ENCODE measurements around the gene SP1.
"Not testable (repeated sequence)": the region's sequence is repeated elsewhere in the genome, so short reads cannot be mapped to it uniquely, and the experiment has no call there.

Gene SP1

DNA sequence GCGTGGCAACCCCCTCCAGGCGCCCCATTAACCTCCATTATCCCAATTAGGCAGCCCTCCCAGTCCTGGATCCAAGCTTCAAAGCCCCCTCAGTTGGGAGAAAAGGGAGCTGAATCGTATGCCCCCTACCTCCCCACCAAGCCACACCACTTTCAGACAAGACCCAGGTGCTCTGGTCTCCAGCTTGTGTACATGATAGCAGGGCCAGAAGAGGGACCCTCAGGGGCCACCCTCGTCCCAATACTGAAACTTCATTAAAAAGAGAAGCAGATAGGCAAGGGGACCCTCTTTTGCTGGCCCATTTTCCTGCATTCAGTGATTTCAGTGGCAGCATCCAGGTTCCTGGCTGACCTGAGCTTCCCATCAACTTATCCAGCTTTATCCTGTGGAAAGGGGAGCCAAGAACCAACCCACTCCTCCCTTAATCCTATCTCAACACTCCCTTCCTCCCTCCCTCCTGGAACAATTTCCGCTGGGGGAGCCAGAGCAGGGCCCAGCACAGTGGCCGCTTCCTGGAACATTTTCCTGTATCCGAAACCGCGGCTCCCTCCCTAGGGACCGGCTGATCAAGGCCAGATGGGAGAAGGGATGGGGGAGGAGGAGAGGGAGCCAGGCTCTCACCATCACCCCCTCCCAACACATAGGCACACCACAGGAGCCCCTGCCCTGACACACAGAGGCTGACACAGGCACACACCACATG is 34.3 kb upstream of the SP1 start:
- peak overlapping the region; percentile 57; the same call in 1 of the 2 replicates for H3K9ac ChIP-seq (ENCODE audit: low read depth, low read length)
- H3K4me1 ChIP-seq (ENCODE audit: insufficient read depth, low read length), result peaks cover 7% of the 10 kb centered on the region; the same call in 1 of the 2 replicates
- no peaks in the 10 kb centered on the region for H3K9me3 ChIP-seq (ENCODE audit: control insufficient read depth, insufficient read depth, low read length)
- H3K36me3 ChIP-seq (ENCODE audit: insufficient read depth, low read length), result no peaks in the 10 kb centered on the region

DNA sequence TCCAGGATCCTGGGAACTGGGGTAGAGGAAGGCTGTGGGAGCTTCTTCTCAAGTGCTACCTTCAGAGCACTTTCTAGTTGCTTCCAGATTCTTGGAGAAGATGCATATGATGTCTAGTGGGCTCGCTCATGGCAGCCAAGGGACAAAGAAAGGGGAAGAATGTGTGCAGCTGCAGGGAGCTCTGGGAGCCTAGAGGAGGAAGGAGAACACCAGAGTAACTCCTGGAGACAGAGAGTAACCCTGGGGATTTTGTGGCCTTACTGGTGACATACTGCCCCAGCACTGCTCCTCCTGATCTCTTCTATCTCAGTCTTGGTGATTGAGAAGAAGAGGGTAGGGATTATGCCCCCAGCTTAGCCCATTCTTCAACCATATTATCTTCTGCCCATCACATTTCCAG is 33.5 kb upstream of the SP1 start:
- H3K9ac ChIP-seq (ENCODE audit: low read depth, low read length), result no peak overlapping the region
- no peaks in the 10 kb centered on the region for H3K9me3 ChIP-seq (ENCODE audit: control insufficient read depth, insufficient read depth, low read length)
- no peaks in the 10 kb centered on the region for H3K36me3 ChIP-seq (ENCODE audit: insufficient read depth, low read length)
- peaks cover 7% of the 10 kb centered on the region; the same call in 1 of the 2 replicates for H3K4me1 ChIP-seq (ENCODE audit: insufficient read depth, low read length)

DNA sequence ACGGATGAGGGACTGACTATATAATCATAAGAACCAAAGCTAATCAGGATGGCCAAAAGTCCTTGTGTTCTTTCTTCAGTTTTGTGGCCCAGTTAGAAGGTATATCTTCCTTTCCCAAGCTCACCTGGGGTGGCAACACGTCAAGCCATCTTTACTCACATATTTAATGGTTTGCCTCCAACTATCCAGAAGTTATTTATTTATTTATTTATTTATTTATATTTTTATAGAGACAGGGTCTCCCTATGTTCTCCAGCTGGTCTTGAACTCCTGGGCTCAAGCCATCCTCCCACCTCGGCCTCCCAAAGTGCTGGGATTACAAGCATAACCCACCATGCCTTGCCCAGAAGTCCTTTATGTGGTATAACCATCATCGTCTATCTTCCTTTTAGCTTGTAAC is 32.1 kb upstream of the SP1 start:
- Histone ChIP-seq H3K36me3 (ENCODE audit: insufficient read depth, low read length) (no peaks in the 10 kb centered on the region), H3K9ac (ENCODE audit: low read depth, low read length) (no peak overlapping the region), H3K9me3 (ENCODE audit: control insufficient read depth, insufficient read depth, low read length) (no peaks in the 10 kb centered on the region), H3K4me1 (ENCODE audit: insufficient read depth, low read length) (peaks cover 9% of the 10 kb centered on the region; the same call in 1 of the 2 replicates)

DNA sequence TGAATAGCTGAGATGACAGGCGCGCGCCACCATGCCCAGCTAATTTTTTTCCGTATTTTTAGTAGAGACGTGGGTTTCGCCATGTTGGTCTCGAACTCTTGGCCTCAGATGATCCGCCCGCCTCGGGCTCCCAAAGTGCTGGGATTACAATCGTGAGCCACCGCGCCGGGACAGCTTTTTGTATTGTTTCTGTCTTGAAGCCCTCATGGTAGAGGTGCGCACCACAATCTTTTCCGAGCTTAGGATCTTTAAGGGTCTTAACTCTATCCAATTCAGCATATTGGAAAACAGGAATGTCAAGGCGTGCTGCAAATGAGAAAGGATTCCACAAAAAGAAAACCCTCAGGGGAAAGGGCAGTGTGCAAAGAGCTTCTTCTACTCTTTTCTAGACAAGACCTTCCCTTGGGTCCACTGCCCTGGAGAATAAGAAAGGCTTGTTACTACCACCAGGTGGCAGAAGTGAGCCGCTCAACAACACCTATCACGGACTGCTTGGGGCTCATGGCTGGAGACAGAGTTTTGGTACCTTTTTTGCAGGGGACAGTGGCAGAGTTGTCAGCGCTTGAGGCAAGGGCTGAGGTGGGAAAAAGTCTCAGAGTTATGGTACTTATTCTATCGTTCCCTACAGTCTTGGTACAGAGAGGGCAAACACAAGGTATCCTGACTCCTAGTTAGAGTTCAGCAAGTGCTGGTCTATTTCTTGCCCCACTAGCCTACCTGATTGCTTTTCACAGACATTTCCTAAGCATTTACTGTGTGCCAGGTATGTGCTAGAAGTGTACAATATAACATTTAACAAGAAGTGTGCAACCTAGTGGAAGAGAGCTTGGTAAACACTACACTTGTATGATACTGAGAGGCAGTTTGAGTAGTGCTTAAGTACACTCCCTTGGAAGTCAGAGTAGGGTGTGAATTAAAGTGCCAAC is 27.4 kb upstream of the SP1 start:
- no peak overlapping the region for H3K9ac ChIP-seq (ENCODE audit: low read depth, low read length)
- H3K9me3 ChIP-seq (ENCODE audit: control insufficient read depth, insufficient read depth, low read length), result no peaks in the 10 kb centered on the region
- H3K4me1 ChIP-seq (ENCODE audit: insufficient read depth, low read length), result peaks cover 3% of the 10 kb centered on the region; the same call in 1 of the 2 replicates
- H3K36me3 ChIP-seq (ENCODE audit: insufficient read depth, low read length), result no peaks in the 10 kb centered on the region

DNA sequence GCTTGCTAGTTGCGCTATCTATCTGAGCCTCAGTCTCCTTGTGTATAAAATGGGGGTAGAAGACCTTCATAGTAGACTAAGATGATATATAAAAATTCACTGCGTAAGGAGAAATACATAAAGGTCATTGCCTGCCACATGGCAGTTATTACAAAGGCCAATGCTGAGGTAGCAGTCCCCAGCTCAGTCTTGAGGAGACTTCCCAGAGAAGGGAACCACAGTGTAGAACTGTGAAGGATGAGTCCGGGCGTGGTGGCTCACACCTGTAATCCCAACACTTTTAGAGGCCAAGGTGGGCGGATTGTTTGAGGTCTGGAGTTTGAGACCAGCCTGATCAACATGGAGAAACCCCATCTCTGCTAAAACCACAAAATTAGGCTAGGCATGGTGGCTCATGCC is 26.7 kb upstream of the SP1 start:
- Histone ChIP-seq H3K36me3 (ENCODE audit: insufficient read depth, low read length) (no peaks in the 10 kb centered on the region), H3K4me1 (ENCODE audit: insufficient read depth, low read length) (peaks cover 3% of the 10 kb centered on the region; the same call in 1 of the 2 replicates), H3K9me3 (ENCODE audit: control insufficient read depth, insufficient read depth, low read length) (no peaks in the 10 kb centered on the region), H3K9ac (ENCODE audit: low read depth, low read length) (no peak overlapping the region)

DNA sequence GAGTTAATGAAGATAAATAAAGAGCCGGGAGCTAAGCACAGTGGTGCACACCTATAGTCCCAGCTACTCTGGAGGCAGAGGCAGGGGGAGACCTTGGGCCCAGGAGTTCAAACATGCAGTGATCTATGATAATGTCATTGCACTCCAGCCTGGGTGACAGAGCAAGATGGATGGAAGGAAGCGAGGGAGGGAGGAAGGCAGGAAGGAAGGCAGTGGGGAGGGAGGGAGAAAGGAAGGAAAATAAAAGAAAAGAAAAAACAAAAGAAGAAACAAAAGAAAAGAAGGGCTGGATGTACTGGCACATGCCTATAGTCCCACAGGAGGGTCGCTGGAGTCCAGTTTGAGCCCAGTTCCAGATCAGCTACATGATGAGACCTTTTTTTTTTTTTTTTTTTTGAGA is 24.9 kb upstream of the SP1 start:
- Histone ChIP-seq H3K36me3 (ENCODE audit: insufficient read depth, low read length) (no peaks in the 10 kb centered on the region), H3K4me1 (ENCODE audit: insufficient read depth, low read length) (peaks cover 3% of the 10 kb centered on the region; the same call in 1 of the 2 replicates), H3K9ac (ENCODE audit: low read depth, low read length) (no peak overlapping the region), H3K9me3 (ENCODE audit: control insufficient read depth, insufficient read depth, low read length) (no peaks in the 10 kb centered on the region)

DNA sequence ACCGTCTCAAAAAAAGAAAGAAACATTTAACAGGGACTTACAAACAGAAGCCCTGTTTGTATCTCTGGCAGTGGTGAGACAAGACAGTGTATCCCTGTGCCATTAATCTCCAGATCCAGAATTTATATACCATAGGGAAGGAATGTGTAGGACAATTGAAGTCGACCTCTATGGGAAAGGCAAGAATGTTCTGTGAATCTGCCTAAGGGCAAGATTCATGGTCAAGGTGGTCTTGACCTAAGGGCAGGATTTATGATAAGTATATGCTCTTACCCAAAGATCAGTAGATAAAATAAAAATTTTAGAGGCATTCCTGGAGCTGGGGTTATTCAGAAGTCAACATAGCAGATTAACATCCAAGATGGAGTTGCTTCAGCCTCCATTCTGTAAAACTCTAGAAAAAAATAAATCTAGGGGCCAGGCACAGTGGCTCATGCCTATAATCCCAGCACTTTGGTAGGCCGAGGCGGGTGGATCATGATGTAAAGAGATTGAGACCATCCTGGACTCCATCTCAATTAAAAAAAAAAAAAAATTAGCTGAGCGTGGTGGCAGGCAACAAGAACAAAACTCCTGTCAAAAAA is 21.0 kb upstream of the SP1 start:
- H3K9me3 ChIP-seq (ENCODE audit: control insufficient read depth, insufficient read depth, low read length), result no peaks in the 10 kb centered on the region
- no peaks in the 10 kb centered on the region for H3K36me3 ChIP-seq (ENCODE audit: insufficient read depth, low read length)
- H3K4me1 ChIP-seq (ENCODE audit: insufficient read depth, low read length), result no peaks in the 10 kb centered on the region
- H3K9ac ChIP-seq (ENCODE audit: low read depth, low read length), result no peak overlapping the region

DNA sequence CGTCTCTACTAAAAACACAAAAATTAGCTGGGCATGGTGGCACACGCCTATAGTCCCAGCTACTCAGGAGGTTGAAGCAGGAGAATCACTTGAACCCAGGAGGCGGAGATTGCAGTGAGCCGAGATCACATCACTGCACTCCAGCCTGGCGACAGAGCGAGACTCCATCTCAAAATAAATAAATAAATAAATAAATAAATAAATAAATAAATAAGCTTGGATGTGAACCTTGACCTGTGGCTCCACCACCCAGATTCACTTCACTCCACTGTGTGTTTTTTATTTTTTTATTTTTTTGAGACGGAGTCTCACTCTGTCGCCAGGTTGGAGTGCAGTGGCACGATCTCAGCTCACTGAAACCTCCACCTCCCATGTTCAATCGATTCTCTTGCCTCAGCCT is 18.3 kb upstream of the SP1 start:
- H3K4me1 ChIP-seq (ENCODE audit: insufficient read depth, low read length); H3K9ac ChIP-seq (ENCODE audit: low read depth, low read length); H3K36me3 ChIP-seq (ENCODE audit: insufficient read depth, low read length); H3K9me3 ChIP-seq (ENCODE audit: control insufficient read depth, insufficient read depth, low read length): not testable (repeated sequence)

DNA sequence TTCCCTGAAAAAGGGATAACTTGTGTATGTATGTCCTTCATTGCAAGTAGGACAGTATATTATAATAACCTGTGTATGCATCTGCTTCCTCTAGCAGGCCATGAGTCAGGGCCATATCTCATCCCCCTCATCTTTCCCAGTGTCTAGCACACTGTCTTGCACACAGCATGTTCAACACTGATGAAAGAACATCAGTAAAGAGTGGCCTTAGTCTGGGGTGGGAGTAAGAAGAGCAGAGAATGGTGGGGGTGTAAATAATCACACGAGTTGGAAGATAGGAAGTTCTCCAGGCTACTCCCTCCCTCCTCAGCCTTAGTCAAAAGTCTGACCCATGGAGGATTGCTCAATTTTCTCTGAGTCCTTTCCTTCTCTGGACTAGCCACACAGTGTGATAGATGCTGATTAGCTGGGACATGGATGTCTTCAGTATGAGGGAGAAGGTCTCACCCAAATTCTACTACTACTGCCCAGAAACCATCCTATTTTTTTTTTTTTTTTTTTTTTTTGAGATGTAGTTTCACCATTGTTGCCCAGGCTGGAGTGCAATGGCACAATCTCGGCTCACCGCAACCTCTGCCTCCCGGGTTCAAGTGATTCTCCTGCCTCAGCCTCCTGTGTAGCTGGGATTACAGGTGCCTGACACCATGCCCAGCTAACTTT is 14.6 kb upstream of the SP1 start:
- H3K9ac ChIP-seq (ENCODE audit: low read depth, low read length), result no peak overlapping the region
- H3K36me3 ChIP-seq (ENCODE audit: insufficient read depth, low read length), result no peaks in the 10 kb centered on the region
- H3K9me3 ChIP-seq (ENCODE audit: control insufficient read depth, insufficient read depth, low read length), result no peaks in the 10 kb centered on the region
- peaks cover under 1% of the 10 kb centered on the region; the same call in 1 of the 2 replicates for H3K4me1 ChIP-seq (ENCODE audit: insufficient read depth, low read length)

DNA sequence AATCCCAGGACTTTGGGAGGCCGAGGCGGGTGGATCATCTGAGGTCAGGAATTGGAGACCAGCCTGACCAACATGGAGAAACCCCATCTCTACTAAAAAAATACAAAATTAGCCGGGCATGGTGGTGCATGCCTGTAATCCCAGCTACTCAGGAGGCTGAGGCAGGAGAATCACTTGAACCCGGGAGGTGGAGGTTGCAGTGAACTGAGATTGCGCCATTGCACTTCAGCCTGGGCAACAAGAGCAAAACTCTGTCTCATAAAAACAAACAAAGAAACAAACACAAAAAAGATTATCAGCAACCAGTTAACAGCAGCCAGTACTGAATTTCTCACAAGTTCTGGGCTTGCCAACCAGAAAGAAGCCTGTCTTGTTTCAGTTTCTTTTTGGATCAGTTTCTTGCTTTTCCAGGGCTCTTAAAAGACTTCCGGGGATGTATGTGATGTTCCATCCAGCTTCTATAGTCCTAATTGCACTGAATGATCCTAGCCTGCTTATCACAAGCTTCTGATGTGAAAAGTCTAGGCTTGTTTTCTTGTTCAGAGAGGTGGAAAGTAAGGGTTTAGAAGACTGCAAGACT is 6.3 kb upstream of the SP1 start:
- not testable (repeated sequence) for H3K36me3 ChIP-seq (ENCODE audit: insufficient read depth, low read length); H3K9me3 ChIP-seq (ENCODE audit: control insufficient read depth, insufficient read depth, low read length); H3K9ac ChIP-seq (ENCODE audit: low read depth, low read length)
- H3K4me1 ChIP-seq (ENCODE audit: insufficient read depth, low read length), result peaks cover 11% of the 10 kb centered on the region

DNA sequence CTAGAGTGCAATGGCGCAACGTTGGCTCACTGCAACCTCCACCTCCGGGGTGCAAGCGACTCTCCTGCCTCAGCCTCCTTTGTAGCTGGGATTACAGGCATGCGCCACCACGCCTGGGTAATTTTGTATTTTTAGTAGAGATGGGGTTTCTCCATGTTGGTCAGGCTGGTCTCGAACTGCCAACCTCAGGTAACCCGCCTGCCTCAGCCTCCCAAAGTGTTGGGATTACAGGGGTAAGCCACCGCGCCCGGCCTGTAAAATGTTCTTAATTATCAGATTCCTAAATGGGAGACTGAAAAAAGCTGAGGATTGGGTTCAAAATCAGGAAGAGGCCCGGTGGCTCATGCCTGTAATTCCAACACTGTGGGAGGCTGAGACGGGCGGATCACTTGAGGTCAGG is 5.7 kb upstream of the SP1 start:
- not testable (repeated sequence) for H3K9me3 ChIP-seq (ENCODE audit: control insufficient read depth, insufficient read depth, low read length); H3K36me3 ChIP-seq (ENCODE audit: insufficient read depth, low read length); H3K9ac ChIP-seq (ENCODE audit: low read depth, low read length)
- peaks cover 11% of the 10 kb centered on the region for H3K4me1 ChIP-seq (ENCODE audit: insufficient read depth, low read length)

DNA sequence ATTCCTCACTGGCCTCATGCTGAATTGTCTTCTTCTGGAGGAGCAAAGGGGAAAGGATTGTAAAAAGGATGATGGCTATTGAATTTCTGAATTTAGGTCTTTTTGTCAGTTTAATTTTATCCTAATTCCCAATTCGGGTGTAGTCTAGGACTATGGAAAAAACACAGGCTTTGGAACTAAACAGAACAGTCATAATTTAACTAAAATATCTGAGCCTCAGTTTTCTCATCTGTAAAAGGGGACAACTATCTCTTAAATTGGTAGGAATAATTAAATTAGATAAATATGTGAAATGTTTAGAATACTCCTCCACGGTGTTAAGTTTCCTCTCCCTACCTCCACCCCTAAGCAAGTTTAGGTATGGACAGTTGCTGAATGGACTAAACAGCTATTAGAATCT is 3.2 kb upstream of the SP1 start:
- Histone ChIP-seq H3K4me1 (ENCODE audit: insufficient read depth, low read length) (peaks cover 10% of the 10 kb centered on the region), H3K9ac (ENCODE audit: low read depth, low read length) (no peak overlapping the region), H3K36me3 (ENCODE audit: insufficient read depth, low read length) (no peaks in the 10 kb centered on the region), H3K9me3 (ENCODE audit: control insufficient read depth, insufficient read depth, low read length) (no peaks in the 10 kb centered on the region)

DNA sequence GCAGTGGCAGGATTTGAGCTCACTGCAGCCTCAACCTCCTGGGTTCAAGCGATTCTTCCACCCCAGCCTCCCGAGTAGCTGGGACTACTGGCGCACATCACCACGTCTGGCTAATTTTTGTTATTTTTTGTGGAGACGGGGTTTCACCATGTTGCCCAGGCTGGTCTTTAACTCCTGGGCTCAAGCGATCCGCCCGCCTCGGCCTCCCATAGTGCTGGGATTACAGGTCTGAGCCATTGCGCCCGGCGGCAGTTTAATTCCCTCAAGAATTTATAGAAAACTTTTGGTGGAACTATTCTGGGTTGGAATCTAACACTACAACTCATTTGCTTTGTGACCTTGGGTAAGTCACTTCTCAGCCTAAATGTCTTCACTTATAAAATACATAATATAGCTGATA is 1.8 kb upstream of the SP1 start:
- H3K9ac ChIP-seq (ENCODE audit: low read depth, low read length), result no peak overlapping the region; the same call in 1 of the 2 replicates
- H3K4me1 ChIP-seq (ENCODE audit: insufficient read depth, low read length), result peaks cover 16% of the 10 kb centered on the region
- H3K9me3 ChIP-seq (ENCODE audit: control insufficient read depth, insufficient read depth, low read length), result no peaks in the 10 kb centered on the region
- H3K36me3 ChIP-seq (ENCODE audit: insufficient read depth, low read length), result peaks cover 12% of the 10 kb centered on the region

Measured in ES-I3 (cell line).